CD4-positive, alpha-beta T cell treated with Interleukin-12 subunit alpha and Interleukin-12 subunit beta, for 1 hour (primary cell): ENCODE results near the gene CFAP20.
"Not testable (repeated sequence)": the region's sequence is repeated elsewhere in the genome, so short reads cannot be mapped to it uniquely, and the experiment has no call there.

ENCODE experiments used
- DNase-seq: peaks from one replicate; pipeline ENCODE4 v3.0.0-alpha.2; 2020

Gene CFAP20

DNA sequence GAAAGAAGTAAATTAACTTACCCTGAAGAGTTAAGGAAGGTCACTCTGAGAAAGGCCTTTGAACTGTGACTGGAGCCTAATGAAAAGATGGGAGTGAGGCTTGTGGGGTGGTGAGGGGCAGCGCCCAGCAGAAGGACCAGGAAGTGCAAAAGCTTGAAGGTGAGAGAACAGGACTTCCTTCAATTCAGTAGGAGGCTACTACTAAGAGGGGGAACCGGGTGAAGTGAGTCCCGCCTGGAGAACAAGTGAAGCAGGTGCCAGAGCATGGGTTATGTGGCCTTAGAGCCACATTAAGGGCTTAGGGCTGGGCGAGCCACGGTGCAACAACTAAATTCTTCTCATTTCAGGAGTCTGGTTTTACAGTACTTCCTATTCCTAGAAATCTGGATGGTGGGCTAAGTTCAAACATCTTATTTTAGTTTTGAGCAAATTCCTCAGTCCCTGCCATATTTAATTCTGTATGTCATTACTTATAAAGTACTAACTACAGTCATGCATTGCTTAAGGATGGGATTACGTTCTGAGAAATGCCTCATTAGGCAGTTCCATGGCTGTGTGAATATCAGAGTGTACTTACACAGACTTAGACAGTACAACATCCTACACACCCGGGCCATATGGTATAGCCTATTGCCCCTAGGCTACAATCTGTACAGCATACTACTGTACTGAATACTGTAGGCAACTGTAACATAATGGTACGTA, 5.1 kb downstream of the CFAP20 start:
- no peak for DNase-seq

DNA sequence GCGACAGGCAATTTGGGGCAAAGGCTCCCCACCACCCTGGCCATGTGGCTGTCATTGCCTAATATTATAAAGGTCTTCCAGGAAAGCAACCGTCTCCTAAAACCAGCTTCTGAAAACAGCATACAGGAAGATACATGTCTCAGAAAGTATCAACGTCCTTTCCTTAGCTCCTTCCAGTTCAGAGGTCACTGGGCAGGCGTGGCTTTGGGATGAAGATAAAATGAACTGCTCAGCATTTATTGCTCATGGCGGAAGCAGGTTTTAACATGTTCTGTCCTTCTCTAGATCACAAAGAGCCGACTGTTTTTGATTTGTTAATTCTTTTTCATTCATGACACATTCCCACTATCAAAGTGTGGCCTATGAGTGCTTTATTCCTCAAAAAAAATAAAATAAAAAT, 8.0 kb downstream of the CFAP20 start:
- DNase-seq: no peak

DNA sequence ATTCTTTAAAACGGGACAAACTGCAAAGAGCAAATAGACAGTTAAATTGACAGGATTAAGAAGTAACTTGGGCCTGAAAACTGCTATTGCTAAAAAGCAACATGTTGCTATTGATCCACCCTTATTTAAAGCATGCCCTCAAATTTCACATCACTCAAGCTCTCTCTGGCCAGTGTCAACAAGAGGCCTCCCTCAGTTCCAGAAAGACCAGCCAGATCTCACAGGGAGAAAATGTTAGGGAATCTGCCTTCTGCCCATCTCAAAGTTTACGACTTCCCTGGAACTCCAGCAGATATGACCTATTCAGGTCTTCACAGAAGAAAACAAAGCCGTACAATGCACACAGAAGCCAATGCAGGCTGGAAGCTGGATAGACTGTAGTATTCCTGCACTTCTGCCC, 8.9 kb downstream of the CFAP20 start:
- DNase-seq: no peak

DNA sequence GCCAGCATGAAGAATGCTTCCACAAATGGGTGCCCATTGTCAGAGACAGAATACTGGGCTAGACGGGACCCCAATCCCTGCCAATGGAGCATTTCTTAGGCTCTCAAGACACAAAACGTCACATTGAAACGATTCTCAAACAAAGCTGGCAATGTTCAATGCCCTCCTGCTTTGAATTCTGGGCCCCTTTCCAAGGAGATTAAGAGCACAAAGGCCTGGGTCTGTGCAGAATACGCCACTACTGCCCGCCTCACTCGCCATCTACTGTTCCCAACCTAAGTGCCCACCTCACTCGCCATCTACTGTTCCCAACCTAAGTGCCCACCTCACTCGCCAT, 9.7 kb downstream of the CFAP20 start:
- no peak for DNase-seq

DNA sequence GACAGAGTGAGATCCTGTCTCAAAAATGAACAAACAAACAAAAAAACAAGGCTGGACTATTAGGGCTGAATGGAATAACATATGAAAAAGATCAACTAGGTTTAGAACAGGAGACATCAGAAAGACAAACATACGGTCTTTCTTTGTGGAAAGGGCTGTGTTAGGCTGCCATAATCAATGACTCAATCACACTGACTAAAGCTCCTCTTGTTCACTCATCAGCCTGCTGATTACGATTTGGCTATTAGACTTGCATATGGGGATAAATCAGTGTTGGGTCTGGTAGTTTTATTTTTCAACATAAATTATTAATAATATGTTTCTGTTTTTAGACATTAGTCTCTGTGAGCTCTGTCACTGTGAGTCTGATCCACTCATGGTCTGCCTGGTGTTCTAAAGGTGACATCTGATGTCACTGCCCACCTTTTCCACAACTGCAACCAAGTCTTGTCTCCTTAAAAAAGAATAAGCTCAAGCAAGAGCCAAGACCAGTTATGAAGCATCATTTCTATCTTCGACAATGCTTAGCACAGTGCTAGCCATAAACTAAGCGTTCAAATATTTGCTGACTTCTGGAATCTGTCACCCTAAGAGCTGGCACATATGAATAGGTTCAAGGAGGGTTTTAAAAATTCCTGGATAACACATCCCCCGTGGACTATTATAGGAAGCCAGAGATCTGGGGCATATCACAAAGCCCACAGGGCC, 10.2 kb downstream of the CFAP20 start:
- DNase-seq: no peak

DNA sequence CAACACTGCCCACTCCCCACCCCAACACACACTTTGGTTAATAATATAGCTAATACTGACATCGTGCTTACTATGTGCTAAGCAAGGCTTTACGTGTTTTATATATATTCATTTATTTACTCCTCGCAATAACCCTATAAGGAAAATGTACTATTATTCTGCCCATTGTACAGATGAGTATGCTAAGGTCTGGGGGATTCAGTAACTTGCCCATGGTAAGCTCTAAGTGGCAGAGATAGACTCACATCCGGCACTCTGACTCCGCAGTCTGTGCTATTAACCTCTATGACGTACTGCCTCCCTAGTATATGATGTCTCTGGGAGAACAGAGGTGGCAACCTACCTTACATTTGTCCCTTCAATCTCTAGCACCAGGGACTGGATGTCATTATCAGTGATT, 12.7 kb downstream of the CFAP20 start:
- DNase-seq: no peak

DNA sequence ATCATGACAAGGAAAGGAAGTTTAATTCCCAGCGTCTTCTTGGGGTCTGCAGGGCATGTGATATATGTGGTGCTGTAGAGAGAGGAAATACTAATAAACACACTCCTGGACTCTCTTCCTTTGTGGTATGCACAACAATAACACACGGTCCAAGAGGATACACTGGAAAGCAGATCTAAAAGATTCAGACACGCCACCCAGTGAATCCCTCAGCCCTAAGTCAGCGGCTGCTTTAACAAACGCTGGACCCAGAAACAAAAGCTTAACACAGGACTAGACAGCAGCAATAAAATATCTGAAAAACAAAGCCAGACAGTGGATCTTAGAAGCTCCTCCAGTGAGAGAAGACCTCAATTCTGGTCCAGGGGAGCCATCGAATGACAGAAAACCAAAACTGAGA, 13.1 kb downstream of the CFAP20 start:
- no peak for DNase-seq

DNA sequence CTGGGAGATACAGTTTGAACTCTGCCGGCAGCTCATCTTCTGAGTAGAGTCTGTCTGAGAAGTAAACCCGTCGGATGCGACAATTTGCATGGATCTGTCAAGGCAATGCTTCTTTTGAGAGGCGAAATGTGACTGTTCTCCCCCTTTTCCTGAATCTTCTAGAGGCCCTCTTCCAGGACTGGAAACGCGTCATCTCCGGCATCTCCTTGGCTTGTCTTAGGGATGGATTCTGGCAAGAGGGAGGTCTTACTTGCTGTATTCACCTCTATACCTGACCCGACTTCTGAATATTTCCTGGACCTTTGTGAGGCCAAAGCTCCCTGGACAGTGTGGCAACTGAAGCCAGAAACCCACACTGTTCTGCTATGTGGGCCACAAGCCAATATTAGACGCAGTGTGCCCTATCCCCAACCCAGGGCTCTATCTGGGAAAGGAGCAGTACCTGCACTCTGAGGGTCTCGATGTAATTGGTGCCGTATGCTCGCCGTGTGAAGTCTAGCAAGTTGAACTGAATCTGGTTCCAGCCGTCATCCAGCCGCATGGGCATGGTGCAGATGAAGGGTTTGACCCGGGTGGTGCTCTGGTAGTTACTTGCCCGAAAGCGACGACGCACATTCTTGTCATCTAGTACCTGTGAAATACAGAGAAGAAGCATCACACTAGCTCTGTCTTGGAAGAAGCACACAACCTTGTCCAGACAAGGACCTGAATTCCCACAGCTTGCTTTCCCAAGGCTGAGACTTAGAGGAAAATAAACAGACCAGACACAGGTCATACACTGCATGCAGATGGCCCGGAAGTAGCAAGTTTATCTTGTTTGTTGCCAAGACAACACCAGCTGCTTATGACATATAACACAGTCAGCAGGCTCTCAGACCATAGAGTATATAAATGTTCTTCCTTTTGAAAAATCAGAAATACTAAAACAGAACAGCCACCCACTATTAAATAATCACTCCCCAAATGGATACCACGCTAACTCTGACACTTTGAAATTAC, 14.1 kb downstream of the CFAP20 start:
- no peak for DNase-seq

DNA sequence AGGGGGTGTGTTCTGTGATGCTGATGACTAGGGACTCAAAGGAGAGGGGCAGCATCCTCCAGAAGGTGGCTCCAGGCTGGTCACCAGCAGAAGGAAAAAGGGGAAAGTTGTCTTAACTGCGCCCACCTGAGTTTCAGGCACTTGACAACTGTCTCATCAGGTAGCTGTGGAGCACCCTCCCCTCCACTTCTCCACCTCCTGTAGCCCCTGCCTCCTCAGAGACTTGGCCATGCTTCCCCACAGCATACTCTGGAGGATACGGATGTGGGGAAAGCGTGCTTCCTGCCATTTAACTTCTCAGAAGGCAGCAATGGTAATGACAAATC, 17.9 kb downstream of the CFAP20 start:
- DNase-seq: no peak

DNA sequence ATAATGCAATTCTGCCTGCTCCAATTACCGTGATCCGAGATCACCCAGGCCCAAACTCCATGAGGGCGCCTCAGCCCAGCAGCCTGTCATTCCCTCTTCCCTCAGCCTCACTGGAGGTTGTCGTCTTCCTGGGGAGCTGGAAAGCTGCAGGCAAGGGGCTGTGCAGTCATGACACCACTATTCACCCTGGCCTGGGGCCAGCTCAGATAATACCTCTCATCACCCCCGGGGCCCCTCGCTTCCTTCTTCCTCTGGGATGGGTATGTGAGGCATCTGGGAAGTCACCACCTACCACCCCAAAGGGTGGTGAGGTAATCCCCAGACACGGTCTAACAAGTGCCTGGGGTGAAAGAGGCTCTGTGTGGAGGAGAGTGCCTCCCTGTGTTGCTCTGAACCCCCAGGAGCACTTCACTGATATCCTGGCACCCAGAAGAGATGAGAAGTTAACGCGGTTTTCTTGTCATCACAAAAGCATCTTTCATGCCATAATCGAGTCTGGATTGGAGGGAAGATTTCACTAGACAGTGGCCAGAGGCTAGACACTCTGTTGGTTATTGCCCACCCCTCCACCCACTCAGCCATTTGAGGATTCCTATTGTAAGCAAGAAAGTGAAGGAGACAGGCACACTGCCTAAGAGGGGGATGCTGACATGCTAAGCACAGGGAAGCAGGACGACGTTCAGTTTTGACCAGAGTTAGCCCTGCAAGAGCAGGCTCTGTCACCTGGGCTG, 18.4 kb downstream of the CFAP20 start:
- no peak for DNase-seq

DNA sequence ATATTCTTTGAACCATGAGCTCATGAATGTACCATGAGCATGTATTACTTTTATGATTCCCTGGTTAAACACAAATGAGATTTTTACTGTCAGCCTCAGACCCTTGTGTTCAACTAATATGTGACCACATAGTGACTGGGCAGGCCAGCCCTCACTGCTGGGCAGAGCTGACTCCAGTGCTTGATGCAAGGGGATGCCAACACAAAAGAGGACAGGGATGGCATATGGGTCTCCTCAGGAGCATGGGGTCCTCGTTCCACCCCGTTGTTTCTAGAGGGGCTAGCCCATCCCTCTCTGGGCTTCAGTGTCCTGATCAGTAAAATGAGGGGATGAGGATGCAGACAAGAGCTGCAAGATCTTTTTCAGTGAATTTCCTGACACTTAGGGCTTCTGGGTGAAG, 19.3 kb downstream of the CFAP20 start:
- no peak for DNase-seq

DNA sequence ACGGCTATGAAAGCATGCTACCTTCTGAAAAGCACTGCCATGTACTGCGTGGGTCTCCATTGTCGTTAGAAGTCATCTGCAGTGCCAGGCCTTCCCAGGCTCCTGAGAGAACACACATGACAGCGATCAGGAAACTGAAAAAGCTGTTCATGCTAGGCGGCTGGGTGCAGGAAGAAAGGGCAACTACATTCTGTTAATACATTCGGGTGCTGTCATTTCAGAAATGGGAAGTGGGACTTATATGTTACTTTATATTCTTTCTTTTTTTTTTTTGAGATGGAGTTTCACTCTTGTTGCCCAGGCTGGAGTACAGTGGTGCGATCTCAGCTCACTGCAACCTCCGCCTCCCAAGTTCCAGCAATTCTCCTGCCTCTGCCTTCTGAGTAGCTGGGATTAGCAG, 19.9 kb downstream of the CFAP20 start:
- no peak for DNase-seq

DNA sequence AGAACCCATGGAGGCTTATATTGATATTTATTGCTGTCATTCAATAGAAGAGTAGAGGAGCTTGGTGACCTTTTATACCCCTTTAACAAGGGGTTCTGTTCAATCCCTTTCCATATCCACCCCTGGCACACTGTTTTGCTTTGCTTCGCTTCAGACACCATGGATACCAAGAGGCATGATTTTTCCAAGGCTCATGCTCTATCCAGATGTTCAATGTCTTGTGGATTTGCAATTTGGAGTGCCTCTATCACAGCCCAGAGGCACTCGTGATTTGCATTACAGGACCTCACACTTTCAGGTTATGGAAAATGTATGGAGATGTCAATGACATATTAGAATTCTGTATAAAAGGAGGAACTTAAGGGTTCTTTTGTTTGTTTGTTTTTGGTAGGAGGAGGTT, 21.5 kb downstream of the CFAP20 start:
- DNase-seq: no peak

DNA sequence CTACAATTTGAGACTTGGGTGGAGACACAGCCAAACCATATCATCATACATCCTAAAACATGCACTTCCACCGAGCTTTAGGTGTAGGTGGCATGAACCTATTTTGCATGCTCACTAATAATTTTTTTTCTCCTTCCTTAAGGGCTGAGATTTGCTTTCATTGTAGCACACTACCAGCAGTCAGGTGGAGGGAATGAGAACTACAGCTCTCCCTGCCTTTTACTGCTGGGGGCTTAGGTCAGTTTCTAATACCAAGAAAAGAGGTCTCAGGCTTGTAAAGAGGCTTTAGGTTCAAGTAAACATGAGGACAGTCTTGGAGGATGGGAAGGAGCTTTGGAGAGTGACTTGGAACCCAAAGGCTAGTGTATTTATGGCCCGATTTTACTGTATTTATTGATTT, 22.0 kb downstream of the CFAP20 start:
- no peak for DNase-seq

DNA sequence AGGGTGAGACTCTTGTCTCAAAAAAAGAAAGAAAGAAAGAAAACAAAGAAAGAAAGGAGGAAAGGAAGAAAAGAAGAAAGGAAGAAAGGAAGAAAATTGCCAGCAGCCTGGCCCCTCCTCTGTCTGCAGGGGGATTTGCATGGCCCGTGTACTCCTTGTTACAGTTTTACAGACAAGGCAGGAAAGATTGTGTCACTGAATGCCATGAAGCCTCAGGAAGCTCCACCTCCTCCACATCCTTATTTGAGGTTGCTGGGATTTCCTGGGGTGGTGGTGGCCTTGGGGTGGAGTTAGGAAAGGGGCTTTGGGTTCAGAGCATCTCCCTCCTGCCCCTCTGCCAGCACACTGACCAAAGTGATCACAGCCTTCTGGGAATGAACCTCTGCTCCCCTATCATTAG, 23.6 kb downstream of the CFAP20 start:
- no peak for DNase-seq

DNA sequence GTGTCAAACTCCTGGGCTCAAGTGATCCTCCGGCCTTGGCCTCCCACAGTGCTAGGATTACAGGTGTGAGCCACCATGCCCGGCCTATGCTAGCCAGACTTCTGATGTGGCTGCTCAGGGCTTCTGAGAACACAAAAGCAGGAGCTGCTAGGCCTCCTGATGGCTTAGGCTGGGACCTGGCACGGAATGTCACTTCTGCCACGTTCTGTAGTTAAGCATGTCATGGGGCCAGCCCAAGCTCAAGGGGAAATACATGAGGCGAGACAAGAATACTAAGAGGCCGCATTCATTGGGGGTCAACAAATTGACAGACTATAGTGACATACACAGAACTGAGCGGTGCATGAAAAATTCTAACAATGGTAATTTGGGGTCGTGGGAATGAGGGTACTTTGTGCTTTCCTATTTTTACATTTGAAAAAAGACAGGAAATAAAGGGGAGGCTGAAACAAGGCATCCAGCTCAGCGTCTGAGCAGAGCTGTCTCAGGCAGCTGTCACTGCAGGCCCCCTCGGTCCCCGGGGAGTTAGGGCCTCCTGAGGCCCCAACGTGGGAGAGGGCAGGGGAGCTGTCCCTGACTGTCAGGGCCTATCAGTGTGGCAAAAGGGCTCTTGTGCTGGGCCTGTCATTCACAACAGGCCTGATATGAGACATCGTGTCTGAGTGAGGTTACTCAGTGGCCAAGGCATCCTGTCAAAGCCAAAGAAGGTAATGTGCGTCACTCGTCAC, 26.4 kb downstream of the CFAP20 start:
- DNase-seq: no peak

DNA sequence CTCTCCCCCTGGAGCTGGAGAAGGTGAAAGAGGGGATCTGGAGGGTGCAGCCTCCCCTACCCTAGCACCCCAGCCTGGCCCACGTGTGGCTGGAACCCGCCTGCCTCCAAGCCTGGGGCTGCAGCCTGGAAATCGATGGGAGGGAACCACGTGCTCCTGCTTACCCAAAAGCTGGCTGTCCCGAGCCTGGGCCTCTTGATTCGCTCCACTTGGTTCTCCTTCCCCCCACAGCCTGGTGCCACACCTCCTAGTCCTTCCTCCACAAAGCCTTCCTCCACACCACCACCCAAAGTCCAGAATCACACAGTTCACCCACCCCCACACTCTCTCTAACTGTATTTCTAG, 29.3 kb downstream of the CFAP20 start:
- DNase-seq: no peak

DNA sequence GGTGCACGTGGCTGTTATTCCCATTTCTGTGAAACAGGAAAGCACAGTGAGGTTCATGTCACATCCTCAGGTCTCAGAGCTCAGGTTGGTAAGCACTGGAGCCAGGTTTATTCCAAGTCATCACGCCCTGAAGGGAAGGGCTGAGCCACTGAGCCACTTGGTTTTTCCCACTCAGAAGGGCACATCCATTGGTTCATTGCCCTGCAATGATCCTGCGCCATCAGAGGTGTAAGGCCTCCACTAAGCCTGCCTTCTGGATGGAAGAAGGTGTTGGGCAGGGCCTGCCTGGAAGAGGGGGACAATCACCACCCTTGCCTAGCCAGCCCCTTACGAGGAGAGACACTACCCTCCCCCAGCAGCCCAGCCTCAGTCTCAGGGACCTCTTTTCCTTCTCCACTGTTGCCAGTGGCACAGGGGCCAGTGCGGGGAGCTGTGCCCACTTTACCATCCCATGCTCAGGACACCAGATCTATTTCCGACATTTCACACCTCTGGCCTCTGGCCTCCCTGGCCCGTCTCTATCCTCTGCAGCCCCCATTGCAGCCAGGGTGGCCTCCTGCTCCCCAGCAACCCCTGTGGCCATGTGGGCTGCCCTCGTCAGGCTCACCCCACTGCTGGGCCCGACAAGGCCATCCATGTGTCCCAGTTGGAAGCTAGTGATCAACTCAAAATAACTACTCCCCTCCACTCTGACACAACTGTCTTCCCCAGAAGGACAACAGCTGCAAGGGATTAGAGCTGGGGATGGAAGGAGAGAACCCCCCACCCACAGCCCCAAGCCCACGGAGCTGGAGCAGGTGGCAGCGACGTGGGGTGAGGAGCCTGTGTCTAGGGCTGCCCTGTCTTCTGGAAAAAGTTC, 29.9 kb downstream of the CFAP20 start:
- DNase-seq: no peak

DNA sequence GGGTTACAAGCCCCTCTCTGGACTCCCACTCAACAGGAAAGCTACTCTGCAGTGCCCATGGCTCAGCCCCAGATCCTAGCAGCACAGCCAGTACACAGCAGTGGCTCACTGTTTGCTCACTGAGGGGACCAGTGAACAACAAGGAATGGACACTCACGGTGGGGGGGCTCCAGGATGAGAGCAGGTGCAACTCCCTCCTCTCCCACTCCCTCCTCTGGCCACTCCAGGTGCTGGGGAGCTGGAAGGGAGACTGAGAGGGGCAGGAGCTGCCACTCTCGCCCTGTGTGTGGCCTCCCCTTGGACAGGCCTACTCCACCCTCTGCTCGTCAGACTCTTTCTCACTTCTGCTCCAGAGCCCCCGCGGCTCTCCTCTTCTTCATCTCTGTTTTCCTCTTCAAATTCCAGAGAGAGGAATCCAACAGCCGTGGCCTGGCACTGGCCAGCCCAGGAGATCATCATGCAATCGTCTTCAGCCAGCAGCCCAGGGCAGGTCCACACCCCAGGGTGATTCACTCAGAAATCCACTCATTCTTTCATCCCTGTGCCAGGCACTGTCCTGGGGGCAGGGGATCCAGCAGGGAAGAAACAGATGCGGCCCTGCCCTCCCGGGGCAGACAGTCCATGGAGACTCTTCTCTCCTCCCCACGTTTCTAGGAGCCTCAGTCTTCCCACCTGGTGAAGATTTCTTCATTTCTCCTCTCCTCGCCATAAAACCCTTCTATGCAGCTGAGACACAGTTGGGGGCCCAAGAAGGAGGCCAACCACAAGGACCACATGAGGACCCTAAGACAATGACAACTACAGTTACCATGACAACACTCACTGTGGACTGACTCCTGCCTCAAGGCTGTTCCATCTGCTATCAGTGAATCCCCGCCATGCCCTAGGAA, 30.7 kb downstream of the CFAP20 start:
- DNase-seq: no peak

DNA sequence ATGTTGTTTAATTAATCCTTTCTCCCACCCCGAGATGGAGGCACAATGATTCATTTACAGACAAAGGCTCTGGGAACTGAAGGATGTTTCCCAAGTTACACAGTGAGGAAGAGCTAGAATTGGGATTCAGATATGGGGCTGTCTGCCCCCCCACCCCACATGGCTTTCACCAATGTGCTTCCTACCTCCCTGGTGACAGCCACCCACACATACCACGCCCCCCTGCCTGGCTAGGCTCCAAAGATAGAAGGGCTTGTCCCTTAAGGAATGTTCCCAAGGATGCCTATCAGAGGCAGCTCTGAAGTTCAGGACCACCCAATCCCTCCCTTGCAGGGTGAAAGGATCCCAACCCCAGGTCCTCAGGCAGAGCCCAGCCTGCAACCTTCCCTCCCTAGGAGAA, 32.9 kb downstream of the CFAP20 start:
- DNase-seq: no peak

DNA sequence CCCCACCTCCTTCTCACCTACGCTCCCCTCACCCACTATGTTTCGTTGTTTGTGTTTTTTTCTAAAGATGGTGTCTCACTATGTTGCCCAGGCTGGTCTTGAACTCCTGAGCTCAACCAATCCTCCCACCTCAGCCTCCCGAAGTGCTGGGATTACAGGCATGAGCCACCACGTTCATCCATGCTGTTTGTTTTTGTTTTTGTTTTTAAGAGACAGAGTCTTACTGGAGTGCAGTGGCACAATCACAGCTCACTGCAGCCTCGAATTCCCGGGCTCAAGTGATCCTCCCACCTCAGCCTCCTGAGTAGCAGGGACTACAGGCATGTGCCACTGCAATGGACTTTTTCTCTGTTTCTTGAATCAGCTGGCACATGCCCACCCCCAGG, 33.6 kb downstream of the CFAP20 start:
- not testable (repeated sequence) for DNase-seq
